ENCODE results near the gene TWIST1.

- peak; percentile 58 for TF ChIP-seq SUZ12 (IDR thresholded peaks at IDR 0.05; ENCODE audit: extremely low read depth, insufficient read depth, insufficient read length)
- TF ChIP-seq ZNF274 (IDR thresholded peaks at IDR 0.05; ENCODE audit: low read depth, low read length), result no peak
- TF ChIP-seq YY1 (IDR thresholded peaks at IDR 0.05; ENCODE audit: insufficient read depth, insufficient read length), result no peak
Observed at GRCh38 chr7:19107356-19108146, 9.9 kb downstream of the TWIST1 start.

Data from NT2/D1 (cell line).